DOHH2 (cell line): Measurements from ENCODE around the gene NBPF1.
"Not testable (repeated sequence)": the region's sequence is repeated elsewhere in the genome, so short reads cannot be mapped to it uniquely, and the experiment has no call there.

Source experiments
- EZH2phosphoT487 ChIP-seq: fragments of 200-600 bp; sonication (generic); IDR thresholded peaks from 2 replicates; pipeline ENCODE4 v1.6.1; 2017; ENCODE audit warnings: borderline replicate concordance, mild to moderate bottlenecking, antibody characterized with exemption, low read length, moderate library complexity, mixed read lengths
- TF ChIP-seq, protein P1 (sequence below): fragments of 200-600 bp; sonication (generic); IDR thresholded peaks from one replicate; pipeline ENCODE4 v1.5.1; 2014; ENCODE audit warnings: antibody characterized with exemption, mild to moderate bottlenecking, low read depth, low read length; ENCODE audit not compliant: poor library complexity, severe bottlenecking

DNA sequence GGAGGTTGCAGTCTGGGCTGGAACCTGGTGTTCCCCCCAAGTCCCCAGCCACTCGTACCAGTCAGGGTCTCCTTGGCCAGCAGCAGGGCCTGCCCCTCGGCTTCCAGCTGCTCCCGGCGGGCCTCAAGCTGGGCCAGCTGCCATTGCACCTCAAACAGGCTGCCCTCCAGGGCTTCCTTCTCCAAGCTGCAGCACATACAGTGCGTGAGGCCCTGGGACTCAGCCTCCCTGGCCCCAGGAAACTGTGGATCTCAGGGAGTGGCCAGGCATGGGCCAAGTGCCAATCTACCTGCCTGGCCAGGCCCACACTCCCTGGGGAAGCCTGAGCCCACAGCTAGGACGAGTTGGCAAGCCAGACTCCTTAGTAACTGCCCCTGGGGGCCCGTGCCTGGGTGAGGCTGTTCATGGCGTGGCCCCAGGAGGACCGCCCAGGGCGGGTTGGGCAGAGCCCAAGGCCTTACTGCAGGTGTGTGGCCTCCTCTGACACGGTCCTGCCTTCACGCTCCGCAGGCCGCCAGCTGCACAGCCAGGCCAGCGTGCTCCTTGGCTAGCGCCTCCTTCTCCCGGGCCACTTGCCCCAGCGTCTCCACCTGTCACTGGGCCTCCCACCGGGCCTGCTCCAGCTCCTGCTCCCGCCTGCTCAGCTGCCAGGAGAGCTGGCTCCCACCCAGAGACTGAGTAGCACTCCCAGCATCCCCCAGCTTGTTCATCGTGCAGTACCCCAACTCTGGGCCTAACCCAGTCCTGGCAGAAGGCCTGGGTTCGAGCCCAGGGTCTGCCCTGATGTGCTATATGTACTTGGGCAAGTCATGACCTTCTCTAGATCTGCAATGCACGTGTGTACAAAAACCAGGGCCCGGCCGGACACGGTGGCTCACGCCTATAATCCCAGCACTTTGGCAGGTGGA, 10.7 kb upstream of the NBPF1 start:
- TF ChIP-seq, protein P1, sequence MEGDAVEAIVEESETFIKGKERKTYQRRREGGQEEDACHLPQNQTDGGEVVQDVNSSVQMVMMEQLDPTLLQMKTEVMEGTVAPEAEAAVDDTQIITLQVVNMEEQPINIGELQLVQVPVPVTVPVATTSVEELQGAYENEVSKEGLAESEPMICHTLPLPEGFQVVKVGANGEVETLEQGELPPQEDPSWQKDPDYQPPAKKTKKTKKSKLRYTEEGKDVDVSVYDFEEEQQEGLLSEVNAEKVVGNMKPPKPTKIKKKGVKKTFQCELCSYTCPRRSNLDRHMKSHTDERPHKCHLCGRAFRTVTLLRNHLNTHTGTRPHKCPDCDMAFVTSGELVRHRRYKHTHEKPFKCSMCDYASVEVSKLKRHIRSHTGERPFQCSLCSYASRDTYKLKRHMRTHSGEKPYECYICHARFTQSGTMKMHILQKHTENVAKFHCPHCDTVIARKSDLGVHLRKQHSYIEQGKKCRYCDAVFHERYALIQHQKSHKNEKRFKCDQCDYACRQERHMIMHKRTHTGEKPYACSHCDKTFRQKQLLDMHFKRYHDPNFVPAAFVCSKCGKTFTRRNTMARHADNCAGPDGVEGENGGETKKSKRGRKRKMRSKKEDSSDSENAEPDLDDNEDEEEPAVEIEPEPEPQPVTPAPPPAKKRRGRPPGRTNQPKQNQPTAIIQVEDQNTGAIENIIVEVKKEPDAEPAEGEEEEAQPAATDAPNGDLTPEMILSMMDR, result not testable (repeated sequence)
- not testable (repeated sequence) for TF ChIP-seq EZH2phosphoT487
